WTC11 (cell line): ENCODE measurements around the gene LRMDA. TPM values are rescaled to one million over a fixed set of nuclear protein-coding genes. Genes with fewer than 3 reads are reported as not detected.

Experiments
- ATAC-seq: fragments of 200-7000 bp; cut with Tn5 transposase; 2 replicates; pipeline ENCODE4 v1.10.0; 2021; ENCODE audit warnings: mild to moderate bottlenecking, moderate library complexity
- CTCF ChIA-PET: fragments of 300-600 bp; sonication (Branson Sonifier 250); formaldehyde crosslinking; loops from one replicate; lab custom pipeline; 2021; ENCODE audit warnings: antibody characterized with exemption; lab: Charles Lee
- POLR2A ChIA-PET: fragments of 350-600 bp; sonication (Branson Sonifier 250); formaldehyde crosslinking; loops from one replicate; lab custom pipeline; 2021; ENCODE audit warnings: antibody characterized with exemption; lab: Charles Lee
- DNase-seq: peaks from one replicate; pipeline ENCODE4 v3.0.0; 2021; ENCODE audit warnings: low spot score
- H3K27ac Mint-ChIP-seq: 2 replicates; pipeline ENCODE4 v1.8.0; 2021; ENCODE audit warnings: mixed read lengths
- H3K27me3 Mint-ChIP-seq: 2 replicates; pipeline ENCODE4 v1.8.0; 2021; ENCODE audit warnings: low read depth, mild to moderate bottlenecking, moderate library complexity, mixed read lengths
- H3K36me3 Mint-ChIP-seq: 2 replicates; pipeline ENCODE4 v1.8.0; 2021; ENCODE audit warnings: mixed read lengths
- H3K4me1 Mint-ChIP-seq: 2 replicates; pipeline ENCODE4 v1.8.0; 2022; ENCODE audit warnings: mixed read lengths
- H3K4me3 Mint-ChIP-seq: 2 replicates; pipeline ENCODE4 v1.8.0; 2021; ENCODE audit warnings: mild to moderate bottlenecking, moderate library complexity, mixed read lengths
- H3K9me3 Mint-ChIP-seq: 2 replicates; pipeline ENCODE4 v1.8.0; 2021; ENCODE audit warnings: mixed read lengths
- CREB1 ChIP-seq: sonication (generic); formaldehyde crosslinking; IDR thresholded peaks from 2 replicates; pipeline ENCODE4 v1.8.0; 2023; ENCODE audit warnings: mild to moderate bottlenecking, missing genetic modification reagents
- HMGA2 ChIP-seq: fragments of 250-450 bp; sonication (Bioruptor Pico); IDR thresholded peaks from 2 replicates; pipeline ENCODE4 v1.4.0; 2021; ENCODE audit warnings: mild to moderate bottlenecking, moderate library complexity
- NFATC4 ChIP-seq: fragments of 250-450 bp; sonication (Bioruptor Pico); IDR thresholded peaks from 2 replicates; pipeline ENCODE4 v1.9.0; 2021; ENCODE audit warnings: mild to moderate bottlenecking
- NFYB ChIP-seq: sonication (generic); formaldehyde crosslinking; conservative IDR thresholded peaks from 2 replicates; pipeline ENCODE4 v1.8.0; 2022; ENCODE audit warnings: low read depth, missing genetic modification reagents
- PRDM15 ChIP-seq: sonication (generic); formaldehyde crosslinking; IDR thresholded peaks from 2 replicates; pipeline ENCODE4 v1.8.0; 2022; ENCODE audit warnings: missing genetic modification reagents
- TCF7 ChIP-seq: sonication (generic); formaldehyde crosslinking; IDR thresholded peaks from 2 replicates; pipeline ENCODE4 v1.8.0; 2022; ENCODE audit warnings: mild to moderate bottlenecking, low read depth, missing genetic modification reagents, moderate library complexity
- TEAD1 ChIP-seq: sonication (generic); formaldehyde crosslinking; IDR thresholded peaks from 2 replicates; pipeline ENCODE4 v1.8.0; 2022; ENCODE audit warnings: mild to moderate bottlenecking, missing genetic modification reagents
- USF1 ChIP-seq: sonication (generic); formaldehyde crosslinking; IDR thresholded peaks from 2 replicates; pipeline ENCODE4 v1.8.0; 2022; ENCODE audit warnings: mild to moderate bottlenecking, missing genetic modification reagents
- ZNF423 ChIP-seq: fragments of 250-450 bp; sonication (Bioruptor Pico); IDR thresholded peaks from 2 replicates; pipeline ENCODE4 v2.1.2; 2022; ENCODE audit warnings: mild to moderate bottlenecking, moderate library complexity
- total RNA-seq: library from RNA; stranded (reverse); gene quantifications from 3 replicates; pipeline ENCODE4 v1.2.3, GENCODE V29; 2021
- TF ChIP-seq, protein P1 (sequence below): sonication (generic); formaldehyde crosslinking; IDR thresholded peaks from 2 replicates; pipeline ENCODE4 v1.8.0; 2023; ENCODE audit warnings: mild to moderate bottlenecking, missing genetic modification reagents

LRMDA gene
- total RNA-seq, 1 experiment from 2014 or later: 0.92 TPM

DNA sequence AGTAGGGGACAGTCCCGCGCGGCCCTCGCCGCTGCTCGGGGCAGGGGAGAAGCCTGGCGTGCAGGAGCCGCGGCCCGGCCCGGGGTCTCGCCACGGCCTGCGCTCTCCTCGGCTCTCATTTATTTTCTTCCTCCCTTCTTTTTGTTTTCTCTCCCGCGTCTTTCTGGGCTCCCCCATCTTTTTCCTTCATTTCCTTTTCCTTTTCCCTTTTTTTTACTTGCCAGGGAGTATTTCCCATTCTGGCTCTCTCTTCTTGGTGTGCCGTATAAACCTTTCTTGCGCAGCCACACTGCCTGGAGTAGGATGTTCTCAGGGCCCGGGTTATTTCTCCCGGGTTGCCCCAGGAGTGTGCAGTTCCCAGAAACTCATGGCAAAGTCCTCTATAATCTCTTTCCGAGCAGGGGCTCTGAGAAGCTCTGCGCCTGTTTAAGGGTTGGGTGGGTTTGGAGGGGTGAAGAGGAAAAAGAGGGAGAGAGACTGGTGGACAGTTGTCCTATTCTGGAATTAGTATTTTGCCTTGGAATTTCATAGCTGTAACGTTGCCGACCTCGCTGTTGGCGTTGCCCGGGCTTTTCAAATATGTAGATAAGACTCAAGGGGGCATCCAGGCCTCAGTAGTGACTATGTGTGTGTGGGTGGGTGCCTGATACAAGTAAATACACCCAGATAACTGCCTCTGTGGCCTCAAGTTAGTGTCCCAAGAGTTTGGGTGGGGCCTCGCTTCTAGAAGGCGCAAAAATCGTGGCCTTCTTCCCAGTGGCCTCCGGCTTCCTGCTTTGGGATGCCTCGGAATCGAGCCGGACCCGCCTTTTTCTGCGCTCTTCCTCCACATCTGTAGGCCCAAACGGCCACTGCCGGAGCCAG is 25.6 kb upstream of the LRMDA start:
- peak overlapping the region; percentile 75 for H3K4me3 Mint-ChIP-seq
- DNase-seq (no peak), ATAC-seq (no peak)
- H3K27me3 Mint-ChIP-seq: peaks cover 96% of the 10 kb centered on the region
- no peaks in the 10 kb centered on the region; the same call in 1 of the 2 replicates for H3K36me3 Mint-ChIP-seq
- TF ChIP-seq NFYB (CRISPR knock-in tag) (no peak), TCF7 (CRISPR knock-in tag) (no peak), PRDM15 (CRISPR knock-in tag) (0 out of 2 replicates have a peak, but pooled peaks have one; percentile 17), USF1 (CRISPR knock-in tag) (no peak)
- no peaks in the 10 kb centered on the region for H3K9me3 Mint-ChIP-seq
- ChIA-PET CTCF (interaction anchor here (1.6 kb wide), 1 partner anchor 11 kb away, joined by 5 read pairs; no protein-coding TSS in a partner anchor), POLR2A (no interaction called here)
- no peak overlapping the region for H3K27ac Mint-ChIP-seq
- peaks cover 46% of the 10 kb centered on the region for H3K4me1 Mint-ChIP-seq

GRCh38 chr10:75406462-75407223 is 24.8 kb upstream of the LRMDA start:
- CTCF ChIA-PET: interaction anchor here (0.6 to 1.6 kb wide), 2 partner anchors 9 to 11 kb away, joined by 3 to 5 read pairs; no protein-coding TSS in a partner anchor
- DNase-seq: no peak
- peak overlapping the region; percentile 75 for H3K4me3 Mint-ChIP-seq
- H3K9me3 Mint-ChIP-seq: no peaks in the 10 kb centered on the region
- TF ChIP-seq HMGA2 (CRISPR knock-in tag): no peak
- no peak for TF ChIP-seq CREB1 (CRISPR knock-in tag)
- no peak for TF ChIP-seq NFATC4 (CRISPR knock-in tag)
- TF ChIP-seq, all 79 proteins: peak for 0
- POLR2A ChIA-PET: no interaction called here
- Mint-ChIP-seq H3K27me3 (peaks cover 99% of the 10 kb centered on the region), H3K36me3 (no peaks in the 10 kb centered on the region; the same call in 1 of the 2 replicates), H3K27ac (no peak overlapping the region), H3K4me1 (peaks cover 50% of the 10 kb centered on the region)
- ATAC-seq: no peak

GRCh38 chr10:75407224-75407712 is 24.2 kb upstream of the LRMDA start:
- Mint-ChIP-seq H3K9me3 (no peaks in the 10 kb centered on the region), H3K27ac (no peak overlapping the region), H3K27me3 (peaks cover 99% of the 10 kb centered on the region), H3K4me3 (peak overlapping the region; percentile 63), H3K36me3 (no peaks in the 10 kb centered on the region; the same call in 1 of the 2 replicates), H3K4me1 (peaks cover 50% of the 10 kb centered on the region)
- ChIA-PET POLR2A (no interaction called here), CTCF (interaction anchor here (0.6 to 0.9 kb wide), 2 partner anchors 9 to 11 kb away, joined by 3 to 6 read pairs; no protein-coding TSS in a partner anchor)
- TF ChIP-seq, protein P1, sequence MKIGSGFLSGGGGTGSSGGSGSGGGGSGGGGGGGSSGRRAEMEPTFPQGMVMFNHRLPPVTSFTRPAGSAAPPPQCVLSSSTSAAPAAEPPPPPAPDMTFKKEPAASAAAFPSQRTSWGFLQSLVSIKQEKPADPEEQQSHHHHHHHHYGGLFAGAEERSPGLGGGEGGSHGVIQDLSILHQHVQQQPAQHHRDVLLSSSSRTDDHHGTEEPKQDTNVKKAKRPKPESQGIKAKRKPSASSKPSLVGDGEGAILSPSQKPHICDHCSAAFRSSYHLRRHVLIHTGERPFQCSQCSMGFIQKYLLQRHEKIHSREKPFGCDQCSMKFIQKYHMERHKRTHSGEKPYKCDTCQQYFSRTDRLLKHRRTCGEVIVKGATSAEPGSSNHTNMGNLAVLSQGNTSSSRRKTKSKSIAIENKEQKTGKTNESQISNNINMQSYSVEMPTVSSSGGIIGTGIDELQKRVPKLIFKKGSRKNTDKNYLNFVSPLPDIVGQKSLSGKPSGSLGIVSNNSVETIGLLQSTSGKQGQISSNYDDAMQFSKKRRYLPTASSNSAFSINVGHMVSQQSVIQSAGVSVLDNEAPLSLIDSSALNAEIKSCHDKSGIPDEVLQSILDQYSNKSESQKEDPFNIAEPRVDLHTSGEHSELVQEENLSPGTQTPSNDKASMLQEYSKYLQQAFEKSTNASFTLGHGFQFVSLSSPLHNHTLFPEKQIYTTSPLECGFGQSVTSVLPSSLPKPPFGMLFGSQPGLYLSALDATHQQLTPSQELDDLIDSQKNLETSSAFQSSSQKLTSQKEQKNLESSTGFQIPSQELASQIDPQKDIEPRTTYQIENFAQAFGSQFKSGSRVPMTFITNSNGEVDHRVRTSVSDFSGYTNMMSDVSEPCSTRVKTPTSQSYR (CRISPR knock-in tag): peak; percentile 30; the same call in 1 of the 2 replicates
- TF ChIP-seq TEAD1 (CRISPR knock-in tag): no peak
- peak; percentile 24; the same call in 1 of the 2 replicates for TF ChIP-seq ZNF423 (CRISPR knock-in tag)
- DNase-seq (peak; percentile 54), ATAC-seq (no peak)
